Epithelial cell of proximal tubule (primary cell): ENCODE results near the gene NFKBIL1. TPM values are rescaled to one million over a fixed set of nuclear protein-coding genes. Genes with fewer than 3 reads are reported as not detected.

Source experiments
- DNase-seq: peaks from one replicate; pipeline ENCODE4 v3.0.0-alpha.2; 2011; ENCODE audit warnings: low read depth
- H3K4me3 ChIP-seq: 2 replicates; pipeline ENCODE4 v1.5.1; 2011; ENCODE audit warnings: low read depth, mild to moderate bottlenecking, low read length
- CTCF ChIP-seq: conservative IDR thresholded peaks from 2 replicates; pipeline ENCODE4 v1.5.1; 2012; ENCODE audit warnings: low read depth, mild to moderate bottlenecking, low read length
- total RNA-seq: library from RNA; depleted of rRNA; stranded (reverse); fragments of >200 nt; gene quantifications from 2 replicates; pipeline ENCODE4 v1.2.3, GENCODE V29; 2015

The NFKBIL1 gene
- total RNA-seq, 1 donor from 2014 or later: 17.8 TPM

GRCh38 chr6:31525553-31525931, 21.9 kb upstream of the NFKBIL1 start:
- H3K4me3 ChIP-seq: no peak overlapping the region
- TF ChIP-seq CTCF: no peak
- no peak for DNase-seq

DNA sequence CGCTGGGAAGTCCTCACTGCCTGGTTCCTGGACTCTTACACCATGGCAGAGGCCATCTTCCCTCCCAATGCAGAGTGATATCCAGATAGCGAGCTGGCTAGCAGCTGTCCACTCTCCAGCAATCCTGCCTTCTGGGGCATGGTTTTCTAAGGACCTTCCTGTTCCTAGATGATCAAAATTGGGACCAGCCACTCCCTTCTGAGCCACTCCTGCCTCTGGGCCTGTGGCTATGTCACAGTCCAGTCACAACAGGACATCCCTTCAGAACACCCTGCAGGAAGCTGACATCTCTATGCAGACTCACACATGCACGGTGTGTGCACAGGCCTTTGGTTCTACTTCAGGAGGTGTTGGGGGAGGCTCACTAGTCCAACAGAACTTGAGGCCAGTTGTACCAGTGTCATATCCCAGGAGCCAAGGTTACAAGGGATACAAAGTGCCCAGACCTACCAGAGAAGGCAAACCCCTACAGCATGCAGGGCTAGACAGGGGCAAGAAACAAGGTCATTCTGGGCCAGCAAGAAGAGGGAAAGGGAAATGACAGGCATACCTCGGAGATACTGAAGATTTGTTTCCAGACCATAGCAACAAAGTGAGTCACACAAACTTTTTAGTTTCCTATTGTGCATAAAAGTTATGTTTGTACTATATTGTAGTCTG, 21.3 kb upstream of the NFKBIL1 start:
- no peak for DNase-seq
- TF ChIP-seq CTCF: no peak
- no peak overlapping the region for H3K4me3 ChIP-seq

- H3K4me3 ChIP-seq: no peak overlapping the region
- no peak for DNase-seq
- TF ChIP-seq CTCF: no peak
These were observed 19.1 kb upstream of the NFKBIL1 start for GRCh38 chr6:31528307-31528777.

- no peak for DNase-seq
- no peak within 1 kb of the TSS for H3K4me3 ChIP-seq
- TF ChIP-seq CTCF: no peak
These were observed 18.5 kb upstream of the NFKBIL1 start, which contains the start of gene MCCD1 for GRCh38 chr6:31528821-31529328. Gene MCCD1 (plus strand): TSS chr6:31528962. CDS start chr6:31529015, 53 bp downstream.

GRCh38 chr6:31529329-31530150, 17.9 kb upstream of the NFKBIL1 start:
- H3K4me3 ChIP-seq: no peak overlapping the region
- TF ChIP-seq CTCF: no peak
- no peak for DNase-seq

- TF ChIP-seq CTCF: no peak
- no peak for DNase-seq
These were observed 16.7 kb upstream of the NFKBIL1 start for GRCh38 chr6:31530659-31531058.

More at GRCh38 chr6:31530659-31531058, 16.7 kb upstream of the NFKBIL1 start:
- H3K4me3 ChIP-seq: no peak overlapping the region
